ENCODE data around the gene ALDH18A1. TPM values are rescaled to one million over a fixed set of nuclear protein-coding genes. Genes with fewer than 3 reads are reported as not detected.

ALDH18A1 gene
- total RNA-seq, 4 donors from 2014 or later, result 2.6 to 6.7 (median 5.7) TPM

- Histone ChIP-seq H3K9me3 (no peaks in the 10 kb centered on the region), H3K27me3 (no peaks in the 10 kb centered on the region), H3K4me3 (no peak overlapping the region), H3K4me1 (peaks cover 5 to 15% of the 10 kb centered on the region in 2 donors), H3K27ac (no peak overlapping the region), H3K36me3 (no peaks in the 10 kb centered on the region)
- DNase-seq (no peak), ATAC-seq (no peak)
- no peak for TF ChIP-seq POLR2A (IDR thresholded peaks at IDR 0.05)
- intact Hi-C loops (cut with DNase I; ENCODE audit: low total_unique reads) (no loop called here), in situ Hi-C loops (cut with MboI; ENCODE audit: low sequenced_read_pairs in 4 of 4) (no loop called here)
Observed at GRCh38 chr10:95564291-95564690, 92.2 kb downstream of the ALDH18A1 start.

DNA sequence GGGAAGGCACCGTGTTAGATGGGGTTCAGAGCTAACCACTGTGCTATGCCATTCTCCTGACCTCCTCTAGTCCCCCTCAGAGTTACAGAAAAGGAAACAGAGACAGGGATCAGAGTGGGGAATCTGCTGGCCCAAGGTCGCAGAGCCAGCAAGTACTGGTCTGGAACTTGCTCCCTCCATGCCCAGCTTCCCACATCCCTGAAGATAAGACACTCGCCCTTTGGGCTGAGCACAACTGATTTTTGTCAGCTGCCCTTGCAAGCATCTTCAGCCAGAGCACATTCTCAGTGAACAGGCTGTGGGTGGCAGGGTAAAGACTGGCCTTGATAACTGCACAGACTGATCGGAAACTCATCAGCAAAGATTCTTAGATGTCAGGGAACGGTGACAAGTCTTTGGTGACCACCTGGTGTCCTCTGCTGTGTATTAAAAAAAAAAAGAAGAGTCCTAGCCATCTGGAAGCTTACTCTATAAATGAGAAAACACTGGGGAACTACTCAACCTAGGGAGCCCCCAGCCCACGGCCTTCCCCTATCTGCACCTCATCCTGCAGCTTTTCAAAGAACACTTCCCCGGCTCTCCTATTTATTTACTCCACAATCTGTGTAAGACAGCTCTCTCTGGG is 94.1 kb downstream of the ALDH18A1 start:
- Histone ChIP-seq H3K27me3 (no peaks in the 10 kb centered on the region), H3K27ac (peak overlapping the region in 2 of 4 donors; percentile 68 to 96), H3K9me3 (no peaks in the 10 kb centered on the region), H3K4me1 (peaks cover 16 to 32% of the 10 kb centered on the region in 2 donors), H3K4me3 (no peak overlapping the region), H3K36me3 (no peaks in the 10 kb centered on the region)
- DNase-seq (no peak), ATAC-seq (no peak)
- TF ChIP-seq POLR2A (IDR thresholded peaks at IDR 0.05), result no peak
- TF ChIP-seq, protein P1, sequence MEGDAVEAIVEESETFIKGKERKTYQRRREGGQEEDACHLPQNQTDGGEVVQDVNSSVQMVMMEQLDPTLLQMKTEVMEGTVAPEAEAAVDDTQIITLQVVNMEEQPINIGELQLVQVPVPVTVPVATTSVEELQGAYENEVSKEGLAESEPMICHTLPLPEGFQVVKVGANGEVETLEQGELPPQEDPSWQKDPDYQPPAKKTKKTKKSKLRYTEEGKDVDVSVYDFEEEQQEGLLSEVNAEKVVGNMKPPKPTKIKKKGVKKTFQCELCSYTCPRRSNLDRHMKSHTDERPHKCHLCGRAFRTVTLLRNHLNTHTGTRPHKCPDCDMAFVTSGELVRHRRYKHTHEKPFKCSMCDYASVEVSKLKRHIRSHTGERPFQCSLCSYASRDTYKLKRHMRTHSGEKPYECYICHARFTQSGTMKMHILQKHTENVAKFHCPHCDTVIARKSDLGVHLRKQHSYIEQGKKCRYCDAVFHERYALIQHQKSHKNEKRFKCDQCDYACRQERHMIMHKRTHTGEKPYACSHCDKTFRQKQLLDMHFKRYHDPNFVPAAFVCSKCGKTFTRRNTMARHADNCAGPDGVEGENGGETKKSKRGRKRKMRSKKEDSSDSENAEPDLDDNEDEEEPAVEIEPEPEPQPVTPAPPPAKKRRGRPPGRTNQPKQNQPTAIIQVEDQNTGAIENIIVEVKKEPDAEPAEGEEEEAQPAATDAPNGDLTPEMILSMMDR (IDR thresholded peaks at IDR 0.05 in 4 of 5, conservative IDR thresholded peaks at IDR 0.05 in 1 of 5), result no peak
- in situ Hi-C loops (cut with MboI; ENCODE audit: low sequenced_read_pairs in 4 of 4) (no loop called here), intact Hi-C loops (cut with DNase I; ENCODE audit: low total_unique reads) (no loop called here)

- Histone ChIP-seq H3K27ac (peak overlapping the region; percentile 68 to 96 (median 88)), H3K27me3 (no peaks in the 10 kb centered on the region), H3K4me1 (peaks cover 20 to 39% of the 10 kb centered on the region in 2 donors), H3K36me3 (no peaks in the 10 kb centered on the region), H3K4me3 (peak overlapping the region; percentile 50 to 87 (median 55)), H3K9me3 (no peaks in the 10 kb centered on the region)
- no peak for ATAC-seq
- in situ Hi-C loops (cut with MboI; ENCODE audit: low sequenced_read_pairs in 4 of 4), result no loop called here
- no peak for DNase-seq
- TF ChIP-seq, protein P1 (IDR thresholded peaks at IDR 0.05 in 4 of 5, conservative IDR thresholded peaks at IDR 0.05 in 1 of 5), result no peak
- TF ChIP-seq POLR2A (IDR thresholded peaks at IDR 0.05), result no peak
- intact Hi-C loops (cut with DNase I; ENCODE audit: low total_unique reads), result loop anchor here (2.0 kb wide), 1 partner anchor 83 kb away; no protein-coding TSS in a partner anchor
Observed at GRCh38 chr10:95561864-95562177, 94.7 kb downstream of the ALDH18A1 start.

DNA sequence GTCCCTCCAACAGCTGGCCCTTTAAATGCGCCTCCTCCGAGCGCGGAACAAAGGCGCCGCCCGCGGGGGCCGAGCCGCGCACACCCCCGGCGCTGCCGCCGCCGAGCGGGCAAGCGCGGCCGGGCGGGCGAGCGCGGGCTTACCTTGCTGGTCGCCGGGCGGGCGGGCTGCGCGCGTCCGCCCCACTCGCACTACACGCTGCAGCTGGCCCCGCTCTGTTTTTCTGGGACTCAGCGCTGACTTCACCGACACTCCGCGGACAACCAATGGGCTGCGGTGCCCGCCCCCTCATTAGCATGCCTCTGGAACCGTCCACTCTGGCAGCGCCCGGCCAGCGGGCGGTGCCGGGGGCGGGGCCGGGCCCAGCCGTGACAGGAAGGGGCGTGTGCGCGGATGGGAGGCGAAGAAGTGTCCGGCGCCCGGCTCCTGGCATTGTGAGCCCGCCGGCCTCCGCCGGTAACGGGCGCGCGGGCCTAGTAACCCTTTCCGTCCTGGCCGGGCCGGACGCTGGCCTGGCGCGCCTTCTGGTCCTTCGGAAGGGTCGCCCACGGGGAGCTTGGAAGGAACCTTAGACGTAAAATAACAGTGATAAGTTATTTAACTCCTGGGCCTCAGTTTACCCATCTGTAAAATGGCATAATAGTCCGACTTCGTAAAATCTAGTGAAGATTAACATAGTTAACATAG is 95.2 kb downstream of the ALDH18A1 start, which contains the start of gene SORBS1:
Gene SORBS1, minus strand, starts transcription at position 195 of the 687 bp plus-strand sequence. CDS start 120,236 bp downstream, outside the sequence.
- H3K27me3 ChIP-seq, result no peaks in the 10 kb centered on the region
- H3K4me1 ChIP-seq, result peaks cover 24 to 41% of the 10 kb centered on the region in 2 donors
- peak within 1 kb of the TSS; percentile 86 to 98 (median 88) for H3K4me3 ChIP-seq
- H3K27ac ChIP-seq, result peak within 1 kb of the TSS; percentile 84 to 96 (median 91)
- H3K9me3 ChIP-seq, result no peaks in the 10 kb centered on the region
- intact Hi-C loops (cut with DNase I; ENCODE audit: low total_unique reads), result loop anchor here (2.0 kb wide), 1 partner anchor 83 kb away; no protein-coding TSS in a partner anchor
- TF ChIP-seq, protein P1 (IDR thresholded peaks at IDR 0.05 in 4 of 5, conservative IDR thresholded peaks at IDR 0.05 in 1 of 5), result peak in 1 of 5 experiments; percentile 13
- TF ChIP-seq POLR2A (IDR thresholded peaks at IDR 0.05), result peak; percentile 98 to 100
- ATAC-seq, result peak; percentile 95 to 98
- H3K36me3 ChIP-seq, result no peaks in the 10 kb centered on the region
- peak; percentile 97 to 98 for DNase-seq
- in situ Hi-C loops (cut with MboI; ENCODE audit: low sequenced_read_pairs in 4 of 4), result no loop called here
